Spleen (tissue), 11 donors: ENCODE data around the gene KCTD1. TPM values are rescaled to one million over a fixed set of nuclear protein-coding genes. Genes with fewer than 3 reads are reported as not detected.

Source experiments
- DNase-seq: peaks from one replicate; pipeline ENCODE4 v3.0.0-alpha.2; 2020
- H3K27ac ChIP-seq, 8 donors: fragments of 200-600 bp; sonication (generic) in 7 of 8; 1 replicate in 4 of 8; 2 replicates in 4 of 8; pipeline versions ENCODE4 v1.5.0 to v1.8.0; 2016 to 2021; ENCODE audit warnings: inconsistent platforms in 4 of 8, mild to moderate bottlenecking in 4 of 8, moderate library complexity in 1 of 8
- H3K27me3 ChIP-seq, 7 donors: fragments of 200-600 bp; sonication (generic) in 6 of 7; replicated peaks in 1 of 7; 1 replicate in 4 of 7; 2 replicates in 3 of 7; pipeline versions ENCODE4 v1.5.0 to v1.8.0; 2016 to 2021; ENCODE audit warnings: inconsistent platforms in 3 of 7, mild to moderate bottlenecking in 1 of 7
- H3K36me3 ChIP-seq, 6 donors: fragments of 200-600 bp; sonication (generic) in 5 of 6; 1 replicate in 4 of 6; 2 replicates in 2 of 6; pipeline versions ENCODE4 v1.5.0 to v1.8.0; 2016 to 2021; ENCODE audit warnings: inconsistent platforms in 2 of 6
- H3K4me1 ChIP-seq, 6 donors: fragments of 200-600 bp; sonication (generic) in 5 of 6; 1 replicate in 3 of 6; 2 replicates in 3 of 6; pipeline versions ENCODE4 v1.5.0 to v1.8.0; 2016 to 2021; ENCODE audit warnings: inconsistent platforms in 3 of 6
- H3K4me3 ChIP-seq, 8 donors: fragments of 200-600 bp; sonication (generic) in 7 of 8; 1 replicate in 4 of 8; 2 replicates in 4 of 8; pipeline versions ENCODE4 v1.5.0 to v1.8.0; 2016 to 2021; ENCODE audit warnings: inconsistent platforms in 4 of 8, mild to moderate bottlenecking in 4 of 8, moderate library complexity in 2 of 8
- H3K9me3 ChIP-seq, 8 donors: fragments of 200-600 bp; sonication (generic) in 7 of 8; 1 replicate in 4 of 8; 2 replicates in 4 of 8; pipeline versions ENCODE4 v1.5.0 to v1.8.0; 2016 to 2021; ENCODE audit warnings: inconsistent platforms in 4 of 8
- CTCF ChIP-seq, 11 experiments: fragments of 200-600 bp in 7 of 11; fragments of 450-650 bp in 4 of 11; sonication (generic) in 4 of 11; IDR thresholded peaks in 8 of 11; conservative IDR thresholded peaks in 3 of 11; 1 replicate in 7 of 11; 2 replicates in 4 of 11; pipeline versions ENCODE4 v1.4.0 to v1.8.0; 2016 to 2021; ENCODE audit warnings: antibody characterized with exemption in 11 of 11, inconsistent platforms in 4 of 11, mild to moderate bottlenecking in 1 of 11
- POLR2A ChIP-seq, 3 donors: fragments of 450-650 bp; IDR thresholded peaks; one replicate each; pipeline ENCODE4 v1.5.1; 2017; ENCODE audit warnings: antibody characterized with exemption in 3 of 3, mild to moderate bottlenecking in 1 of 3
- POLR2AphosphoS5 ChIP-seq, 3 donors: sonication (generic); formaldehyde crosslinking; IDR thresholded peaks; one replicate each; pipeline ENCODE4 v1.5.1; 2017; ENCODE audit warnings: antibody characterized with exemption in 3 of 3
- WGBS, 5 donors: extraction: QIAGEN DNeasy Blood & Tissue Kit in 3 of 5; methylation state at CpG; one replicate each; pipeline versions ENCODE4 v1.1.5 to v1.1.7; 2013 to 2018; 5-methylcytosine and 5-hydroxymethylcytosine counted together
- intact Hi-C: fragments of 100-400 bp; cut with DNase I; formaldehyde crosslinking; loops from one replicate; pipeline ENCODE4 v1.15.0; 2023; ENCODE audit warnings: low total_unique reads
- polyA plus RNA-seq, 3 donors: library from polyadenylated mRNA; stranded (reverse); fragments of 200-250 nt; gene quantifications; one replicate each; pipeline ENCODE4 v1.2.1, GENCODE V29; 2013
- total RNA-seq, 7 donors: library from RNA; depleted of rRNA in 3 of 7; stranded (reverse); fragments of >200 nt in 3 of 7; fragmentation: NEBNext Ultra II Directional in 4 of 7; extraction: Animal tissue kit (Norgen Biotek cat#: 25700) in 4 of 7; gene quantifications; one replicate each; pipeline versions ENCODE4 v1.1.0 to v1.2.1, GENCODE V29; 2016 to 2021
- donor health status: healthy with polysubstance abuse.
- donor health status: DM: no; HTN: no; CAD: no; lungs with moderate emphysema.
- donor health status: DM: no; HTN: no; CAD: no.
- donor health status: Bipolar disorder and iron deficiency.
- donor health status: healthy.
- donor health status: DM: no; HTN: no; CAD: no.
- donor health status: DM: yes; HTN: yes; CAD: no.

KCTD1 gene
- total and polyA plus RNA-seq, 10 donors = 1.6 to 11.8 (median 6.6) TPM

DNA sequence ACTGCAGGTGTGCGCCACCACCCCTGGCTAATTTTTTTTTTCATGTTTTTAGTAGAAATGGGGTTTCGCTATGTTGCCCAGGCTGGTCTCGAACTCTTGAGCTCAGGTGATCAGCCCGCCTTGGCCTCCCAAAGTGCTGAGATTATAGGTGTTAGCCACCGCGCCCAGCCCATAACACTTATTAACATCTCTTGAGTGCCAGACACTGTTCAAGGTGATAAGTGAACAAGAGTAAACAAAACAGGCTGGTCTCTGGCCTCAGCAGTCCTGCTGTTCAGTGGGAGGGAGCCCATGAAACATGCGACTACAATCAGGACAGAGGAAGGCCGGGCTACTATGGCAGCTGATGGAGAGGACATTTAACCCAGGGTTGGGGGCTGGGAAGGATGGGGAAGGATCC is 42.3 kb downstream of the KCTD1 start:
- no peak for DNase-seq
- no peak overlapping the region for H3K4me3 ChIP-seq
- no peak for TF ChIP-seq POLR2AphosphoS5 (IDR thresholded peaks at IDR 0.05)
- no peak for TF ChIP-seq CTCF (IDR thresholded peaks at IDR 0.05 in 8 of 11, conservative IDR thresholded peaks at IDR 0.05 in 3 of 11)
- no peak for TF ChIP-seq POLR2A (IDR thresholded peaks at IDR 0.05)
- WGBS, 5 donors = 86 to 99% (median 96%) methylated on average over 8 of the region's 8 CpGs
- H3K9me3 ChIP-seq = no peaks in the 10 kb centered on the region
- no peaks in the 10 kb centered on the region for H3K27me3 ChIP-seq
- no peak overlapping the region for H3K27ac ChIP-seq
- intact Hi-C loops = no loop called here
- H3K4me1 ChIP-seq = peaks cover 0 to 11% (median 3%) of the 10 kb centered on the region in 6 donors
- no peaks in the 10 kb centered on the region for H3K36me3 ChIP-seq

- peaks cover 0 to 8% (median 0%) of the 10 kb centered on the region in 6 donors for H3K36me3 ChIP-seq
- H3K9me3 ChIP-seq = no peaks in the 10 kb centered on the region
- no peak overlapping the region for H3K4me3 ChIP-seq
- no peaks in the 10 kb centered on the region for H3K27me3 ChIP-seq
- TF ChIP-seq POLR2A (IDR thresholded peaks at IDR 0.05) = no peak
- no peak for TF ChIP-seq CTCF (IDR thresholded peaks at IDR 0.05 in 8 of 11, conservative IDR thresholded peaks at IDR 0.05 in 3 of 11)
- TF ChIP-seq POLR2AphosphoS5 (IDR thresholded peaks at IDR 0.05) = no peak
- no peak overlapping the region for H3K27ac ChIP-seq
- 59 to 80% (median 67%) methylated on average over 3 of the region's 3 CpGs for WGBS, 5 donors
- no peak for DNase-seq
- intact Hi-C loops = no loop called here
- peaks cover 0 to under 1% (median 0%) of the 10 kb centered on the region in 6 donors for H3K4me1 ChIP-seq
These were observed 43.5 kb downstream of the KCTD1 start for GRCh38 chr18:26504831-26505230.

- no peak overlapping the region for H3K27ac ChIP-seq
- H3K27me3 ChIP-seq = no peaks in the 10 kb centered on the region
- no peak for DNase-seq
- WGBS, 5 donors = 50 to 72% (median 62%) methylated on average over 7 of the region's 7 CpGs
- intact Hi-C loops = no loop called here
- H3K36me3 ChIP-seq = peaks cover 0 to 8% (median 0%) of the 10 kb centered on the region in 6 donors
- H3K9me3 ChIP-seq = no peaks in the 10 kb centered on the region
- TF ChIP-seq POLR2AphosphoS5 (IDR thresholded peaks at IDR 0.05) = no peak
- TF ChIP-seq POLR2A (IDR thresholded peaks at IDR 0.05) = no peak
- no peak for TF ChIP-seq CTCF (IDR thresholded peaks at IDR 0.05 in 8 of 11, conservative IDR thresholded peaks at IDR 0.05 in 3 of 11)
- no peak overlapping the region for H3K4me3 ChIP-seq
- no peaks in the 10 kb centered on the region for H3K4me1 ChIP-seq
These were observed 45.0 kb downstream of the KCTD1 start for GRCh38 chr18:26503382-26503781.

DNA sequence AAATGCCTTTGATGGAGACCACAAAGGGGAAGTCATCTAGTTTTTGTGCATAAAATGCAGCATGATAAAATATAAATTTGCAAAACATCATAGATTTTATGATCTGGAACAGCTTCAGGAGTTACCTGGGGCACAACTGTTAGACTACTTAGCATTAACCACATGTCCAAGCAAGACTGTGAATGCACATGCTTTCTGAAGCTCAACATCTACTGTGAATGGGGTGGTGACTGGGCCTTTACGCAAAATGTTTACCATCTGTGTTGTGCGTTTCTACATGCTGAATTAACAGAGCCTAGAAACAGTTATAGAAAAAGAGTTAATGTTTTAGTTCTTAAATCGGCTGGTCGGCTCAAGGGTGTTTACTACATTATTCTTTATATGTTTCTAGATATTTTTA is 45.5 kb downstream of the KCTD1 start:
- TF ChIP-seq POLR2AphosphoS5 (IDR thresholded peaks at IDR 0.05) (no peak), POLR2A (IDR thresholded peaks at IDR 0.05) (no peak), CTCF (IDR thresholded peaks at IDR 0.05 in 8 of 11, conservative IDR thresholded peaks at IDR 0.05 in 3 of 11) (no peak)
- Histone ChIP-seq H3K36me3 (peaks cover 0 to 10% (median 0%) of the 10 kb centered on the region in 6 donors), H3K9me3 (no peaks in the 10 kb centered on the region), H3K27me3 (no peaks in the 10 kb centered on the region), H3K4me1 (no peaks in the 10 kb centered on the region), H3K4me3 (no peak overlapping the region), H3K27ac (no peak overlapping the region)
- no peak for DNase-seq
- intact Hi-C loops = no loop called here
- 85 to 93% (median 87%) methylated on average over 4 of the region's 4 CpGs for whole genome bisulfite sequencing, 5 donors
